Measurements from ENCODE around the gene CCL25.
A peak's percentile ranks its signal among the peaks of the same experiment; 100 is the strongest.
"Not testable (repeated sequence)": the region's sequence is repeated elsewhere in the genome, so short reads cannot be mapped to it uniquely, and the experiment has no call there.

Gene CCL25

DNA sequence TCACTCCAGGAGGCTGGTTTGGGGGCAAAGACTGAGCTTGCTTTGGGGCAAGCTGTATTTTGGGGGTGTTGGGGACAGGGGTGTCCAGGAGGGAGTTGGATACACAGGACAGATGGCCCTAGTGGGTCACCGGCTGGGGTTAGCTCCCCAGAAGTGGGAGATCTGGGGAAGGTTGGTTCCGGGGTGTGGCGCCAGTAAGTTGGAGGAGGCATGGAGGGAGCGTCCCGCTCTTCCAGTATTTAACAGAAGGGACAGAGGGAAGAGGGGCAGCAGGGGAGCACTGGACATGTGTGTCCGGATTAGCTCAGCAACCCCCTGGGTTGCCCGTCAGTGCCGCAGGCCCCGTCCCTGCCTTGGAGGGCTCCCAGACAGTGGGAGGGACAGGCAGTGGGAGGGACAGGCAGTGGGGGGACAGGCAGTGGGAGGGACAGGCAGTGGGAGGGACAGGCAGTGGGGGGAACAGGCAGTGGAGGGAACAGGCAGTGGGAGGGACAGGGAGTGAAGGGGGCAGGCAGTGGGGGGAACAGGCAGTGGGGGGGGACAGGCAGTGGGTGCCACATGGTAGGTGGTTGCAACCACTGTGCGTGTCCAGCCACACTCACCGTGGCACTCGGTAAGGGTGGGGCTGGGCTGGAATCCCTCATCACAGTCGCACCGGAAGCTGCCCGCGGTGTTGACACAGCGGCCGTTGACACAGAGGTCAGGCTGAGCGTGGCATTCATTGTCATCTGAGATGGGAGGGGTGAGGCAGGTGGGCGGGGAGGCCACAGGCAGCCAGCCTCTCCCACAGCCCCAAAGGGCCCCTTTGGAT, 33.2 kb downstream of the CCL25 start:
- DNase-seq (ENCODE audit: low spot score), result peak; percentile 88

DNA sequence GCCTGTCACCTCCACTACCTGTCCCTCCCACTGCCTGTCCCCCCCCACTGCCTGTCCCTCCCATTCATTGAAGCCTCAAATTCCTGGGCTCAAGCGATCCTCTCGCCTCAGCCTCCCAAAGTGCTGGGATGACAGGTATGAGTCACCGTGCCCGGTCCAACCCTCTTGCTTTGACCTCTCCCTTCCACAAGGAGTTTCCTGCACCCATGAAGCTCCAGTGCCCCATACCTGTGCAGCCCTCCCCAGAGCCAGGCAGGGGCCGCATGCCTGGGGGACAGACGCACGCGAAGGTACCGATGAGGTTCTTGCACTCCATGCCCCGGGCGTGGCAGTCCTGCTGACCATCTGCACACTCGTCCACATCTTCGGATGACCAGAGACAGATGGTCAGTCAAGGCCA, 34.3 kb downstream of the CCL25 start:
- peak; percentile 21 for DNase-seq (ENCODE audit: low spot score)

DNA sequence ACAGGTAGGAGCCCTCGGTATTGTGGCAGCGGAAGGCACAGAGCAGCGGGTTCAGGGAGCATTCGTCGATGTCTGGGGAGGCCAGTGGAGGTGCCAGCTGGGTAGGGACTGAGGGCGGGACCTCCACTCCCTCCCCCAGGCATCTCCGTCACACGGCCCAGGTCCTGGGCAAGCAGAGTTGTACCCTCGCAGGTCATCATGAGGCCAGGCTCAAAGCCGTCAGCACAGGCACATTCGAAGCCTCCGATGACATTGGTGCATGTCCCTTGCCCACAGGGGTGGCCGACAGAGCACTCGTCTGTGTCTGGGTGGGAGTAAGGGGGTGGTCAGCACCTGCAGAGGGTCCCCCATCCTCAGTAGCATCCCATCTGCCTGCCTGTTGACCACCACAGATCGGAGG, 35.3 kb downstream of the CCL25 start:
- no peak for DNase-seq (ENCODE audit: low spot score)

DNA sequence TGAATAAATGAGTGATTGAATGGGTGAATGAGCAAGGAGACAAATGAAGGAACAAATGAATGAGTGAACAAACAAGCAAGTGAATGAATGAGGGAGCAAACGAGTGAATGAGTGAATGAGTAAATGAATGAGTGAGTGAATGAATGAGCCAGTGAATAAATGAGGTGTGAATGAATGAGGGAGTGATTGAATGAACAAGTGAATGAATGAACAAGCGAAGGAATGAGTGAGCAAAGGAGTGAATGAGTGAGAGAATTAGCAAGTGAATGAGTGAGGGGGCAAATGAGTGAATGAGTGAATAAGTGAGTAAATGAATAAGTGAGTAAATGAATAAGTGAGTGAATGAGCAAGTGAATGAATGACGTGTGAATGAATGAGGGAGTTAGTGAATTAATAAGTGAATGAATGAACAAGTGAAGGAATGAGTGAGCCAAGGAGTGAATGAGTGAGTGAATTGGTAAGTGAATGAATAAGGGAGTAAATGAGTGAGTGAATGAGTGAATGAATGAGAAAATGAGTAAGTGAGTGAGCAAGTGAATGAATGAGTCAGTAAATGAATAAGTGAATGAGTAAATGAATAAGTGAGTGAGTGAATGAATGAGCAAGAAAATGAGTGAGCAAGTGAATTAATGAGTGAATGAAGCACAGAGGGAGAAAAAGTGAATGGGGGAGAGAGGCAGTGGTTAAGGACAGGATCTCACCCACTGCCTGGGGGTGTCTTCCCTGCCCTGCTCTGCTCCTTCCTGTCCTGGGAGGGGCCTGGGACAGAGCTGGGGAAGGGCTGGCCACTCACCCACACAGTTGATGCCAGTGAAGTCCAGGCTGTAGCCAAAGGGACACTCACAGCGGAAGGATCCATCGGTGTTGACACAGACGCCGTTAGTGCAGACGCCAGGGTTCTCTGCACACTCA, 36.4 kb downstream of the CCL25 start:
- DNase-seq (ENCODE audit: low spot score), result peak; percentile 19

DNA sequence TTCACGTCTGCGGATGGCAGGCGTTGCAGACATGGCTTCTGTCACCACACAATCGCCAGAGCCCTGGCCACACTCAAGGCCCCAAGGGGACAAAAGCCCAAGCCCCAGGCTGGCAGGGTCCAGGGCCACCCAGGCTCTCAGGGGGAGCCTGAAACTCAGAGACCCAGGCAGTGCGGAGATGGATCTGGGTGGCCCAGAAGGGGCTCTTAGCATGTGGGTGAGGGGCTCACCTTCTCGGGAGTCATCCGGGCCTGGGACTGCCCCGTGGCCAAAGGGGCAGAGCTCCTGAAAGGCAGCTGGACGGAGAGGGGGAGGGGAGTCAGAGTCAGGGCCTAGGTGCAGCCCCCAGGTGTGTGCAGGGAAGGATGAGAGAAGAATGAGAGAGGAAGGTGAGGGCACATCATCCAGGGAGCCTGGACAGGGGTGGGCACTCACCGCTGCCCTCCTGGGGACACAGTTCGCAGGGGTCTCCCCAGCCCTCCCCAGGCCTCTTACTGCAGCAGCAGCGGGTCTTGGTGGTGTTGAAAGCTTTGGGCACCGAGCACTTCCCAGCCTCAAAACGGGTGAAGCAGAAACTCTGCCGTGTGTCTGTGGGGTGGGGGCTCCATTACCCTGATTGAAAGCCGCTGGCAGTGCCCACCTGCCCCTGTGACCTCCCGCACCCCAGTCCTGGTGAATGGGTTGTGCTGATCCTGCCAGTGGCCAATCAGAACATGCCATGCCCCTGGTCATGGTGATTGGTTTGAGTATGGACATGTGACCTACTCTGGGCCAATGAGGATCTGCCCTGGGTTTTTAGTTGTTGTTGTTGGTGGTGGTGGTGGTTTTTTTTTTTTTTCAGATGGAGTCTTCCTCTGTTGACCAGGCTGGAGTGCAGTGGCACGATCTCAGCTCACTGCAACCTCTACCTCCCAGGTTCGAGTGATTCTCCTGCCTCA, 37.4 kb downstream of the CCL25 start:
- no peak for DNase-seq (ENCODE audit: low spot score)

DNA sequence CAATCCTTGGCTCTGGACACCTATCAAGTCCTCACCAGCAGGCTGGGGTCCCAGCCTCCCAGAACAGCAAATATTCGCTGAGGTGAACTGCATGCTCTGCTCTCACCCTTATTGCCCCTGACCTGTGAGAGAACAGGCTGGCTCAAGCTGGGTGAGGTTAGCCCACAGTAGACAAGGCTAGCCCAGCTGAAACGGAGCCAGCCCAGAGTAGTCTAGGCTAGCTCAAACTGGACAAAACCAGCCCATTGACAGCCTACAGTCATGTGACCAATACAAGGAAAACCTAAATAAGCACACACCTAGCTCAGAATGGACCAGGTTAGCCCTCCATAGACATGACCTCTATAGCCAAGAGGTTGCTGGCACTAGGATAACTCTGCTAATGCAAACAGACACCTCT, 38.4 kb downstream of the CCL25 start:
- DNase-seq (ENCODE audit: low spot score), result no peak

DNA sequence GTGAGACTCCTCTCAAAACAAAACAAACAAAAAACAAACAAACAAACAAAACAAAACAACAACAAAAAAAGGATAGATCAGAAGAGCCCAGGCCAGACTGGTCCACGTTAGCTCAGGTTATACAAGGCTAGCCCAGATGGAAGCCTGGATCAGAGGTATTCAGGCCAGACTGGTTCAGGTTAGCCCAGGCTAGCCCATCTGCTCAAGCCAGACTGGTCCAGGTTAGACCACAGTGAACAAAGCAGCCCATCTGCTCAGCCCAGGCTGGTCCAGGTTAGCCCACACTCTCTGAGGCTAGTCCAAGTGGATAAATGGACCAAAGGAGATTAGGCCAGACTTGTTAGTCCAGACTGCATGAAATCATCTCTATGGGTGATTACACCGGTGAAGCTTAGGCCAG, 41.2 kb downstream of the CCL25 start:
- DNase-seq (ENCODE audit: low spot score), result no peak

DNA sequence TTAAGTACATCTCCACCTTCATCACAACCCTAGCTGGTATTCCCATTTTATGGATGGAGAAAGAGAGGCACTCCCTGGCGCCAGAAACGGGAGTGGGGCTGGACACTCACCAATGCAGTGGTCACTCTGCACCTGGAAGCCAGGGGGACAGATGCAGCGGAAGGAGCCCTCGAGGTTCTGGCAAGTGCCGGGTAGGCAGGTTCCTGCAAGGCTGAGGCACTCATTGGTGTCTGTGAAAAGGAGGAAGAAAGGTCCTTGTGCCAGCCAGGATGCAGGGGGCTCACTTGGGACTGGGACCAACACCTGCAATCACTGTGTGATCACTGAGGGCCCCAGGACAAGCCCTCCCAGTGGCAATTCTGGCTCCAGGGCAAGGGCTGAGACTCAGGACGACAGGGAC, 41.8 kb downstream of the CCL25 start:
- DNase-seq (ENCODE audit: low spot score), result no peak

DNA sequence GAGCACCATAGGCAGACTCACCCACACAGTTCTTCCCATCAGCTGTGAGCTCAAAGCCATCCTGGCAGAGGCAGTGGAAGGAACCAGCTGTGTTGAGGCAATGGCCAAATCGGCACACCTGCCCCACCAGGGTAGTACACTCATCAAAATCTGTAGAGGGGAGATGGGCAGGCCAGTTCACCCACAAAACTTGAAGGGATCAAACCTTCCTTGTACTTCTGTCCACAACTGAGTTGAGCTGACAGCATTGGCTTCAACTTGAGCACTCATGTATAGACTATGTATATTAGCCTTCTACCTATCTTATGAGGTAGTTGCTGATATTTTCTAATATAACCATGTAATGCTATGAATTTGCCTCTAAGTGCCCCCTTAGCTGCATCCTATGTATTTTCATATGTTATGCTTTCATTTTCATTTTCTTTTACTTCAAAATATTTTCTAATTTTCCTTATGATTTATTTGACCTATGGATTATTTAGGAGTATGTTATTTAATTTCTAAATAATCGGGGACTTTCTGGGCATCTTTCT, 42.9 kb downstream of the CCL25 start:
- DNase-seq (ENCODE audit: low spot score), result no peak

DNA sequence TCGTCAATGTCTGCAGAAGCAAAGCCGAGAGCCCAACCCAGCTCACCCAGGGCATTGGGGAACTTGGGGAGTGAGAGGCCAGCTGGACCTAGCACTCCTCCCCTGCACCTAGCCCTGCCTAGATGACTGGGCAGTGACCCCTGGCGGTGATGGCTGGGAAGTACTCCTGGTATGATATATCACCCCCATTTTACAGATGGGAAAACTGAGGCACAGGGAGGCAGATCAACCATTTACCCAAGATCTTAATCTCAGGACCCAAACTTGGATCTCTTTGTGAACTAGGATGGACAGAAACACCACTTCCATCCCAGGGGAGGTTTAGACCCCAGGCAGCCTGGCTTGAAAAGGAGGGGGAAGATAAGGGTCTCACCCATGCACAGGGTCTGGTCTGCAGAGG, 43.5 kb downstream of the CCL25 start:
- DNase-seq (ENCODE audit: low spot score), result no peak

DNA sequence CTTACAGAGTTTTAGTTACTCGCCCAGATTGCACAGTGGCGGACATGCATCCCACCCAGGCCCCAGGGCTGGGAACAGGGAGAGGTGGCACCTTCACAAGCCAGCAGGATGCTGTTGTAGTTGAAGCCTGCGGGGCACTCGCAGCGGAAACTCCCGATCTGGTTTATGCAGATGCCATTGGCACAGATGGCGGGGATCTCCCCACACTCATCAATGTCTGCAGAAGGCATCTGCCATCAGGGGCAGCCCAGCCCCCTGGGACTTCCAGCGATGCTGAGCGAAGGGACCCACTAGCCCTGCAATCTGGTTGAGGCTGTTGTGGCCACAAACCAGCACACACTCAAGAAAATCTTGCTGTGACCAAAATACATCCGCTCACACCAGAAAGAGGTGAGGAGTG, 44.6 kb downstream of the CCL25 start:
- no peak for DNase-seq (ENCODE audit: low spot score)

DNA sequence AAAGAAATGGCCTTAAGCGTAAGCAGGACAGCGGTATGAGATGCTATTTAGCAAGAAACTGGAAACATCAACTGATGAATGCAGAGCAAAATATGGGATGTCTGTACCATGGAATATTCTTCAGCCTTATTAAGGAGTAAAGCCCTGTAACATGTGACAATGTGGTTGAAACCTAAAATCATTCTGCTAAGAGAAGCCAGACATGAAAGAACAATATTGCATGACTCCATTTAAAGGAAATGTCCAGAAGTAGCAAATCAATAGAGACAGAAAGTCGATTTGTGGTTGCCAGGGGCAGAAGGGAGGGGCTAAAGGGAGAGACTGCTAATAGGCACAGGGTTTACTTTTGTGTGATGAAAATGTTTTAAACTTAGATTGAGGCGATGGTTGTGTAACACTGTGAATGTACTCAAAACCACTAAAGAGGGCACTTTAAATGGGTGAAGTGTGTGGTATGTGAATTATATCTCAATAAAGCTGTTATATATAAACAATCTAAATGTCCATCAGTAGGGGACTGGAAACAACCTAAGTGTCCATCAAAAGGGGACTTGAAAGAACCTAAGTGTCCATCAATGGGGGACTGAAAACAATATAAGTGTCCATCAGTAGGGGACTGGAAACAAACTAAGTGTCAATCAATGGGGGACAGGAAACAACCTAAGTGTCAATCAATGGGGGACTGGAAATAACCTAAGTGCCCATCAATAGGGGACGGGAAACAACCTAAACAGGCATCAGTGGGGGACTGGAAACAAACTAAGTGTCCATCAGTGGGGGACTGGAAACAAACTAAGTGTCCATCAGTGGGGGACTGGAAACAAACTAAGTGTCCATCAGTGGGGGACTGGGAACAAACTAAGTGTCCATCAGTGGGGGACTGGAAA, 45.4 kb downstream of the CCL25 start:
- no peak for DNase-seq (ENCODE audit: low spot score)

DNA sequence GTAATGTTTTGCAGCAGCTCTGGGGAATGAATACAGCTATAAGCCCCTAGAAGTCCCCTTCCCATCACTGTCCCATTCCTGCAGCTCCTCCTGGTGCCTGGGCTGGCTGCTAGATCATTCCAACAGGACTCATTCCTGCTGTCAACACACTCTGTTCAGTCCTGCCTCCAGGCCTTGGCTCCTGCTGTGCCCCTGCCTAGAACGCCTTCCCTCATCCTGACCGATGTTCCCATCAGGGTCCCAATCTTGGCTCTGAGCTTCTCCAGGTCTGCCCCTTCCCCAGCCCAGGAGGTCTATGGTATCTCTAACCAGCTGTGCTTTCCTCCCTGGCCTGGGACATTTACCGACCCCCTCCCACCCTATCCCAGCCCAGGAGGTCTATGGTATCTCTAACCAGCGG, 48.8 kb downstream of the CCL25 start:
- DNase-seq (ENCODE audit: low spot score), result no peak

DNA sequence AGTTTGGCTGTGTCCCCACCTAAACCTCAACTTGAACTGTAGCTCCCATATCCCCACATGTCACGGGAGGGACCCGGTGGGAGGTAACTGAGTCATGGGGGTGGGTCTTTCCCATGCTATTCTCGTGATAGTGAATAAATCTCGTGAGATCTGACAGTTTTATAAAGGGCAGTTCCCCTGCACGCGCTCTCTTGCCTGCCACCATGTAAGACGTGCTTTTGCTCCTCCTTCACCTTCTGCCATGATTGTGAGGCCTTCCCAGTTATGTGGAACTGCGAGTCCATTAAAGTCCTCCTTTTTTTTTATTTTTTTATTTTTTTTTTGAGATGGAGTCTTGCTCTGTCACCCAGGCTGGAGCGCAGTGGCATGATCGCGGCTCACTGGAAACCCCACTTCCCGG, 49.4 kb downstream of the CCL25 start:
- not testable (repeated sequence) for DNase-seq (ENCODE audit: low spot score)

DNA sequence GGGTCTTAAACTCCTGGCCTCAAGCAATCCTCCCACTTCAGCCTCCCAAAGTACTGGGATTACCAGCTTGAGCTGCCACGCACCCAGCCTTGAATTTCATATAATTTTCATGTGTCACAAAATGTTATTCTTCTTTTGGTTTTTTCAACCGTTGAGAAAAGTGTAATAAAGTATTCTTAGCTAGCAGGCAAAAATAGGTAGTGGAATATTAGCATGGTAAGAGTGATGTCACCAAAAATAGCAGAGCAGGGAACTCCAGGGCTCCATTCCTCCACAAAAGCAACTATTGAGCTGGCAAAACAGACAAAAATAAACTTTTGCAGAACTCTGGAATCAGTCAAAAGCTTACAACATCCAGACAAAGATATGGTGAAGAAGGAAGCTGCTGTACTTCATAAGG, 52.9 kb downstream of the CCL25 start:
- no peak for DNase-seq (ENCODE audit: low spot score)

DNA sequence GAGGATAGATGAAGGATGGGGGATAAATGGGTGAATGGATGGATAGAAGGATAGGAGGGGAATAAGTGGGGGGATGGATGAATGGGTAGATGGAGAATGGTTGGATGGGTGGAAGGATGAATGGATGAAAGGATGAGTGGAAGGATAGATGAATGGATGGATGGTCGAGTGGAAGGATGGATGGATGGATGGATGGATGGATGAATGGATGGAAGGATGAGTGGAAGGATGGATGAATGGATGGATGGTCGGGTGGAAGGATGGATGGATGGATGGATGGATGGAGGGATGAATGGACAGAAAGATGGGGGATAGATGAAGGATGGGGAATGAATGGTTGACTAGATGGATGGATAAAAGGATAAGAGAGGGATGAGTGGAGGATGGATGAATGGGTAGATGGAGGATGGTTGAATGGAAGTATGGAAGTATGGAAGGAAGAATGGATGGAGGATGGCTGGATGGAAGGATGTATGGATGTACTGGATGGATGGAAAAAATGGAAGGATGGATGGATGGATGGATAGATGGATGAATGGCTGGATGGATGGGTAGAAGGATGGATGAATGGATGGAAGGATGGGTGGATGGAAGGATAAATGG, 54.8 kb downstream of the CCL25 start:
- DNase-seq (ENCODE audit: low spot score), result no peak

DNA sequence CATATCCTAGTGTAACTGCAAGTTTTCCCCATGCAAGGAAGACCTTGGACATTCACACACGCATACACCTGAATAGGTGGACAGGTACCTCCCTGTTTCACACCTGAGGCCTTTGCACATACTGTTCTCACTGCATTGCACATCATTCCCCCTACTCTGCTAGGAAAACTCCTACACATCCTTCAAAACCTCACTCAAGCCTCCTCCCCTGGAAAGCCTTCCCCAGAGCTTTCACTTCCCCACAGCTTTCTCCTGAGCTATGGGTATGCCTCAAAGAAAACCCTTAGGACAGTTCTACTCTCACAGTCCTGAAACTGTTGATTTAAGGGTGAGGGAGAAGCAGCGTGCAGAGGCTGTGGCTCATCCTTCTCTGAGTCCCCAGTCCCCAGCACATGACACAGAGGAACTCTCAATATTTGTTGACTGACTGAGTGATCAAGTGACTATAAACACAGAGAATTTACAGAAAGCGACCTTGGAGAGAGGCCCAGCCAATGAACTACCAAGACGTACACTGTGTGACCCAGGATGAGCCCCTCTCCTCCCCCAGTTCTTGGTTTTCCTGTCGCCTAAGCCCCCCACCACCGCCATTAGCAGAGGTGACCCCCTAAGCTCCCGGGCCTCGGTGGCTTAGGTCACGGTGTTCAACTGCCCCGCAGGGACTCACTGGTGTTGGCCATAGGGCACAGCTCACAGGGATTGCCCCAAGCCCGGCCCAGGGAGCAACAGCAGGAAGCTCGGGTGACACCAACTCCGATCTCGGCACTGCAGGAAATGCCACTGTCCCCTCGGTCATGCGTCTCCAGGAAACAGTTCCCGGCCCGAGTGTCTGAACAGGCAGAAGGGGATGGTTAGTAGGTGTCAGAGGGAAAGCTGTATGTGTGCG, 56.2 kb downstream of the CCL25 start:
- DNase-seq (ENCODE audit: low spot score), result no peak

DNA sequence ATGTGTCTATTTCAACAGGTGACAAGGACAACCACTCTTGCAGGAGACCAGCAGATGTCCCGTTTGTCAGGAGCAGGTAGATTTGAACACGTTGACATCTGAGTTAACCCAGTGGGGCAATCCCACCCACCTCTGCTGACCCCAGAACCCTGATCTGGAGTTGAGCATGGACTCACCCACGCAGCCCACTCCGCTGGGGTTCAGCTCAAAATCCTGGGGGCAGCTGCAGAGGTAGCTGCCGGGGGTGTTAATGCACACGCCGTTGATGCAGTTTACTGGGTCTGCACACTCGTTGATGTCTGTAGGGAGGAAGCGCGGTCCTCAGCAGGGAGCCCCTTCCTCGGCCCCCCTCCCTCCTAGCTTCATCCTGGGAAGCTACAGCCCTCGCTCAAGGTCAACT, 56.9 kb downstream of the CCL25 start:
- no peak for DNase-seq (ENCODE audit: low spot score)

DNA sequence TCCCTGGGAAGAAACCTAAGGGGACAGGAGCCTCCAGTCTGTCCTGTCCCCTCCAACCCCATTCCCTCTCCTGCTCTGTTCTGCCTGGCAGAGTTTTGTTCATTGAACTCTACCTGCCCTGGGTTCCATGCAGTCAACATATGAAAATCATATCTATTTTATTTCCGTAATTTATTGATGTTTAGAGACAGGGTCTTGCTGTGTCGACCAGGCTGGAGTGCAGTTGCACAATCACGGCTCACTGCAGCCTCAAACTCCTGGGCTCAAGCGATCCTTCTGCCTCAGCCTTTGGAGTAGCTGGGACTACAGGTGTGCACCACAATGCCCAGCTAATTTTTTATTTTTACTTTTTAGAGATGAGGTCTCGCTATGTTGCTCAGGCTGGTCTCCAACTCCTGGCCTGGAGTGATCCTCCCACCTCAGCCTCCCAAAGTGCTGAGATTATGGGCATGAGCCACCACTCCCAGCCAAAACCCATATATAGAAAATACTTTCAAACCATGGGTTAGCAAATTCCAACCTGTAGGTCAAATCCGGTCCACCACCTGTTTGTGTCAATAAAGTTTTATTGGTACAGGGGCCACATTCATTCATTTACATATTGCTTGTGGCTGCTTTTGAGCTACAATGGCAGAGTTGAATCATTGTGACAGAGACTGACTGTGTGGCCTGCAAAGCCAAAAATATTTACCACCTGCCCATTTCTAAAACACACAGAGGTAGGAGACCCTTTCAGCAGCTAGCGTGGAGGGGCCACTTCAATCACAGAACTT, 57.5 kb downstream of the CCL25 start:
- no peak for DNase-seq (ENCODE audit: low spot score)

All from SW480 (cell line).